OCI-LY1 (cell line): Measurements from ENCODE around the gene LDLRAD3.

Experiments
- CTCF ChIP-seq: fragments of 200-600 bp; sonication (generic), shearing (Covaris generic); IDR thresholded peaks from 2 replicates; pipeline ENCODE4 v1.5.1; 2017; ENCODE audit warnings: mild to moderate bottlenecking, antibody characterized with exemption, low read length, moderate library complexity, mixed read lengths
- EZH2 ChIP-seq: fragments of 200-600 bp; sonication (generic), shearing (Covaris generic); IDR thresholded peaks from 2 replicates; pipeline ENCODE4 v1.8.0; 2017; ENCODE audit warnings: borderline replicate concordance, mixed run types, mild to moderate bottlenecking, antibody characterized with exemption, low read length, moderate library complexity, mixed read lengths

GRCh38 chr11:36088266-36088972, 144.6 kb downstream of the LDLRAD3 start:
- no peak for TF ChIP-seq CTCF
- no peak for TF ChIP-seq EZH2
